Measurements from ENCODE around the gene CNTNAP2.
"Not testable (repeated sequence)": the region's sequence is repeated elsewhere in the genome, so short reads cannot be mapped to it uniquely, and the experiment has no call there.

CNTNAP2 gene

DNA sequence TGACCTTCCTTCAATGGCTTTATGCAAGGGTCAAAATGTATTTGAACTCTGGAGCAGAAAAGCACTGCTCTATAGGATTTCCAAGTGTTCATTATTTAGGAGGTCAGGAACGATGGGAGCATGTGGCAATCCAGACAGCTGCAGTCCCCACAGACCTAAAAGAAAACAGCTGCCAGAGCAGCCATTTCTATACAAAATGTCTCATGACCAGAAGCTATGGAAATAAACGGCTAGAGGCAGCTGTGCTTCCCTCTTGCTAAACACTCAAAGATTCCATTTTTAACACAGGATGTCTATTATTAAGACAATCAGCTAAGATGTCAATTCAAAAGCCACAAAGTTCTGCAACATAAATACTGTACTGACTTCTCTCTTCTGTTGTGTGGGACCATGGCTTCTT, 1594.8 kb downstream of the CNTNAP2 start:
- no peak for DNase-seq

DNA sequence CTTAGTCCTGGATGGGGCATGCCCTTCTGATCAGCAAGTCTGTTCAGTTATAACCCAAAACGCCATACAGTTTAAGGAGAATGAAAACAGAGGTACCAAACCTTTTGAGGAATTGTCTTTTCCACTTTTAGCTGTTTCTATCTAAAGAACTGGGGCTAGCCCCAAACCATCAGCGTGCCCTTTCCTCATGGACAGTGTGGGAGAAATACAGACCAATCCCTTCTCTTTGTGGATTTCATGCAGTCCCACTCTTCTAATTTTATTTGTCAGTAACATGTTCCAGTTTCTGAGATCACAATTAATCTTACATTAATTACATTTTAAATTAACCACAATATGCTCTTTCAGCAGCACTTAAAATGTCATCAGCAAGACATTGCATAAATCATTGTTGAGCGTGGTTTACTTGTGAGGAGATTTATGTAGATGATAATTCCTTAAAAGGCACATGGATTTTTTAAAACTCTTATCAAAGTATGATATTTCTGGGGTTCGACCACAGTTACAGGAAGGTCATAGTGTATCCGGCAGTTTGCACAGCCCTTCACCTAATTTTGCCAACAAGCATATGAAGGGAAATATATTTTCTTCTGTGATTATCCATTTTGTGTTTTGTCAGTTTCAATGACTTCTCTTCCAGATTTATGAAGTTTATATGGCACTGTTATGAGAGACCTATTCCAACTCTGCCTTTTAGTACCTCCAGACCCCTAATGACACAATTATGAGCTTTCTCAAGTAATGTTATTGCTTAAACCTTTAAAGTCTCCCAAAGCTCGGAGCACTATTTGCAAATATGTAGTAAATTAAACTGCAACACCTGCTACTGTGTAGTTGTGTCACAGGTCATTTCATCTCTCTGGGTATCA, 1605.6 kb downstream of the CNTNAP2 start:
- no peak for DNase-seq

DNA sequence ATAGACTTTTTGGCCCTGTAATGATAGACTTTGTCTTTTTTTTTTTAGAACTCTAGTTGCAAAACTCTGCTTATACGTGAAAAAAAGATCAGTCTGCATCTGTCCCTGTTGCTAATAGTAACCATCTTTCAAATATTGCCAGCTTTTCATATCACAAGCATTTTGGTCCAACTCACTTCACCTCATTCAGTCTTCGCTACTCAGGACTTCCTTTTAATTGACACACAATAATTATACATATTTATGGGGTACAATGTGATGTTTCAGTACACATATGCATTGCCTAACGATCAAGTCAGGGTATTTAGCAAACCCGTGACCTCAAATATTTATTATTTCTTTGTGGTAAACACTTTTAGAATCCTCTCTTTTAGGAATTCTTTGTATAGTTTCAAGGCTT, 1606.9 kb downstream of the CNTNAP2 start:
- no peak for DNase-seq

DNA sequence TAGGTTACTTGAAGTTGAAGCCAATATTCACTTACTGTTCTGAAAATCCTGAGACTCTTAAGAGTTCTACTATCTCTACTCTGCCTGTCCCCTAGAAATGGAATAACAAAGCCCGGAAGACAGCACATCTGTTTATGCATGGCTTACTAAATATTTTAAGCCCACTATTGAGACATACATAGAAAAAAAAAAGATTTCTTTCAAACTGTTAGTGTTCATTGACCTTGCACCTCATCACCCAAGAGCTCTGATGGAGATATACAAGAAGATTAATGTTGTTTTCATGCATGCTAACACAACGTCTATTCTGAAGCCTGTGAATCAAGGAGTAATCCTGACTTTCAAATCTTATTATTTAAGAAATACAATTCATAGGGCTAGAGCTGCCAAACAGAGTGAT, 1614.7 kb downstream of the CNTNAP2 start:
- DNase-seq, result no peak

- not testable (repeated sequence) for DNase-seq
Observed at GRCh38 chr7:147737559-147738214, 1621.1 kb downstream of the CNTNAP2 start.

GRCh38 chr7:147742301-147742700, 1625.7 kb downstream of the CNTNAP2 start:
- no peak for DNase-seq

GRCh38 chr7:147756300-147756699, 1639.7 kb downstream of the CNTNAP2 start:
- no peak for DNase-seq

- DNase-seq, result no peak
Observed at GRCh38 chr7:147759327-147759943, 1642.8 kb downstream of the CNTNAP2 start.

DNA sequence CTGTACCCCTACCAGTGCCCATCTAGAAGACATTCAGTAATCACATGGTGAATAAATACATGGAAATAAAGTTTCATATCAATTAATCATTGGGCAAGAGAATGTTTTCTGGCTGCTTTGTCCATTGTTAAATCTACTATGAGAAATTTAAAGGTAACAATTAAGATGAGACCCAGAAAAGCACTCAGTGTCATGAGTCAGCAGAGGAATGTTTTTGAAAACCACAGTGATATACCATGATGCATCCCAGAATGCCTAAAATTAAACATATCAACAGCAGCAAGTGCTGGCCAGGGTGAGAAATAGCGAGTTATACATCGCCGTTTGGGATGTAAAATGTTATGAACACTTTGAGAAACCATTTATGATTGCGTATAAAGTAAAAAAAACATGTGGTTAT, 1648.7 kb downstream of the CNTNAP2 start:
- no peak for DNase-seq

GRCh38 chr7:147771344-147771743, 1654.7 kb downstream of the CNTNAP2 start:
- no peak for DNase-seq

GRCh38 chr7:147774461-147774860, 1657.9 kb downstream of the CNTNAP2 start:
- DNase-seq, result no peak

- no peak for DNase-seq
Observed at GRCh38 chr7:147775516-147776284, 1659.1 kb downstream of the CNTNAP2 start.

DNA sequence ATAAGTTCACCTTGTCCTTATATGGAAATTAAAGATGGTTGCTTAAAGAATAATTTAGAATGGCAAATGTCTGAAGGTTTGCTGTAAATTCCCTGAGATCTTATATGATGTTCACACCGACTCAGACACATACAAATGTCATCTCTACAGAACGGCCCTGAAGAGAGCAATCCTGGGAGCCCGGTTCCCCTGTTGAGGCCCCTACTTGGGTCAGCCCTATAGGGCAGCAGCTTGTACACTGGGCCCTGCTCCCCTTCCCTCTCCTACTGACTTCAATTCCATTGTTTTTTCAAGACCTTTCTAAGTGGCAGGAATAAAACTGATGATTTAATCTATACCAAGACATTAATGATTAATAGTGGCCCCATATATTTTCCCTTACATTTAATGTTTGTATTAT, 1660.7 kb downstream of the CNTNAP2 start:
- DNase-seq, result no peak

GRCh38 chr7:147779949-147780348, 1663.3 kb downstream of the CNTNAP2 start:
- no peak for DNase-seq

GRCh38 chr7:147796581-147796980, 1680.0 kb downstream of the CNTNAP2 start:
- no peak for DNase-seq

DNA sequence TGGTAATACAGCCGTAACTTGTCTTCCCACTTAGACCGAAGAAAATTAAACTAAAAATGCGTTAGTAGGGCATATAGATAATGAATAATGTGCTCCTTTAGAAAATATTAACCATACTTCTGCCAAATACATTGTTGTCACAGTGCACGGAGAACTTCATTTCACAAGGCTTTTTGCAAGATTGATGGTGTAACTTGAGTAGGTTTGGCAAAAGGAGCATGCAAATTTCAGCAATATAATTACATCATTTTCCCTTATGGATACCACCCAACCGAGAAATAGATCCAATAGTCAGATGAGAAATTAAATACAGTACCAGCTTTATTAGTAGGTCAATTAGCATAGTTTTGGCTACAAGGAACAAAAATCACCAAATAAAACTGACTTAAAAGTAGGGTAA, 1681.4 kb downstream of the CNTNAP2 start:
- no peak for DNase-seq

- not testable (repeated sequence) for DNase-seq
Observed at GRCh38 chr7:147801762-147802161, 1685.2 kb downstream of the CNTNAP2 start.

DNA sequence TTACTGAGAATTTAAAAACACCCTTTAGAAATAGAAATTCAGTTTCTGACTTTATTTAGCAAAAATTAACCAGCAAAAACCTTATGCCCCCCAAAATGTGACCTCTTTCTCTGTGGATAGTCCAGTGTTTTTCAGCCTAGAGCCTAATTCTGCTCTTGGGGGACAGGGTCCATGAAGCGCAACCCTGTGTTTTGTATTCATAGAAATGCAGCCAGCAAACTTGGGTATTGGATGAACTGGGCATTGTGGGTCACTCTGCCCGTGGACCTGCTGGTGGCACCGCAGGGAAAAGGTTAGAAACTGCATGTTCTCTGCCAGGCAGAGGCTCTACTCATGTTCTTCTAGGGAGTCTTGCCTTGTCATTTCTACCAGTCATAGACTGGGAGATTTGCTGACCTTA, 1686.5 kb downstream of the CNTNAP2 start:
- no peak for DNase-seq

DNA sequence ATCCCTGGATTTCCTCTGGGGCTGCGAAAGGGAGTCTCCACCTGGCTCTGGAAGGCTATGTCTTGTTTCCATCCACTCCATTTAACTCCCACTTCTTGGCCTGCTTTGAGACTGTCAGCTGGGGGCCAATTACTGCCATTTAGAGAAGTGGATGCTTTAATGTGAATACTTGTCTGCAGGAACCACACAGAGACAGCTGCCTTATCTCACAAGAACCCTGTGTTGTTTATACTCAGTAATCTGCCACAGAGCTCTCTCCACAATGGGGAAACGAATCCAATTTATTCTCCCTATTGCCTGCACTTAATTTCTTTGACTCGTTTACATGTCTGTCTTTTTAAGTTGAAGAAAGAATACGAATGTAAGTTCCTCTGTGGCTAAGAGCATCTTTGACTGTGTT, 1687.0 kb downstream of the CNTNAP2 start:
- DNase-seq, result no peak

DNA sequence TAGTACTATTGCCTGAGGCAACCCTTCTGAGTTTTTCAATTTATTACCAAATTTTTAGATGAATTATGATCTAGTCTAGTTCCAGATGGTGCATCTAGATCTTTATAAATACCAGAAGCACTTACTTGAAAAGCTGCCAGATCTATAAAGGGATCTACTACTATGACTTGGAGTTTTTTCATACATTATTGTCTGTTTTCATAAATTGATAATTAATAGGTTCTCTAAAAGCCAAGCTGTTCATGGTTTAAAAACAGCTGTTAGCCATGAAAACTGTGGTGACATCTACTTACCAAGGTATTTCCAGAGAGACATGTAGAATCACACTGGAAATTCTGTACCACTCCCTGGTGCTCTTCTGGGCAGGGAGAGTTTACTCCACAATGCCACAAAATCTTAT, 1687.4 kb downstream of the CNTNAP2 start:
- DNase-seq, result no peak

DNA sequence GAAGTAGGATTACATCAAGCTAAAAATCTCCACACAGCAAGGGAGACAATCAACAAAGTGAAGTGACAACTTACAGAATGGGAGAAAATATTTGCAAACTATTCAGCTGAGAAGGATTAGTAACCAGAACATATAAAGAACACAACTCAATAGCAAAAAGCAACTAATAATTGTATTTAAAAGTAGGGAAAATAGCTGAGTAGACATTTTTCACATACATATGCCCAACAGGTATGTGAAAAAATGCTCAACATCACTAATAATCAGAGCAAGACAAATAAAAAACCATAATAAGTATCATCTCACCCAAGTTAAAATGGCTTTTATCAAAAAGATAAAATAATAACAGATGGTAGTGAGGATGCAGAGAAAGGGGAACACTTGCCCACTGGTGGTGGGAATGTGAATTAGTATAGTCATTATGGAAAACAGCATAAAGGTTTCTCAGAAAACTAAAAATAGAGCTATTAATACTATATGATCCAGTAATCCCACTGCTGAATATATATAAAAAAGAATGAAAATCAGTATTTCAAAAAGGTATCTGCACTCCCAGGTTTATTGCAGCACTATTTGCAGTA, 1689.5 kb downstream of the CNTNAP2 start:
- DNase-seq, result no peak

GRCh38 chr7:147809786-147810185, 1693.2 kb downstream of the CNTNAP2 start:
- no peak for DNase-seq

GRCh38 chr7:147810269-147810668, 1693.7 kb downstream of the CNTNAP2 start:
- DNase-seq, result no peak
